K562 (cell line): Measurements from ENCODE around the gene UBR3. TPM values are rescaled to one million over a fixed set of nuclear protein-coding genes. Genes with fewer than 3 reads are reported as not detected.

Experiments
- CEBPB ChIP-seq: fragments of 450-650 bp; IDR thresholded peaks from 2 replicates; pipeline ENCODE4 v1.6.1; 2016; ENCODE audit warnings: missing genetic modification characterization, missing compliant biosample characterization
- CEBPG ChIP-seq, 3 experiments: fragments of 200-800 bp in 1 of 3; sonication (Bioruptor generic) in 1 of 3; sonication (generic) in 1 of 3; formaldehyde crosslinking in 1 of 3; IDR thresholded peaks in 2 of 3; conservative IDR thresholded peaks in 1 of 3; 2 replicates each; pipeline versions ENCODE4 v1.6.1 to v1.8.0; 2016 to 2022; ENCODE audit warnings: missing compliant biosample characterization in 2 of 3, missing genetic modification characterization in 2 of 3, mild to moderate bottlenecking in 1 of 3, missing genetic modification reagents in 1 of 3
- CREB1 ChIP-seq, 2 experiments: sonication (generic) in 1 of 2; formaldehyde crosslinking in 1 of 2; IDR thresholded peaks; 2 replicates each; pipeline versions ENCODE4 v1.6.1 to v1.8.0; 2012 to 2022; ENCODE audit warnings: inconsistent platforms in 1 of 2, mild to moderate bottlenecking in 1 of 2, missing genetic modification reagents in 1 of 2, moderate library complexity in 1 of 2
- EGR1 ChIP-seq: fragments of 450-650 bp; conservative IDR thresholded peaks from 2 replicates; pipeline ENCODE4 v1.6.1; 2017; ENCODE audit warnings: mild to moderate bottlenecking
- FOXK2 ChIP-seq, 2 experiments: fragments of 450-650 bp; IDR thresholded peaks in 1 of 2; conservative IDR thresholded peaks in 1 of 2; 2 replicates each; pipeline ENCODE4 v1.6.1; 2016; ENCODE audit warnings: low read depth in 2 of 2, mild to moderate bottlenecking in 1 of 2
- GABPB2 ChIP-seq: fragments of 250-450 bp; sonication (Bioruptor Pico); conservative IDR thresholded peaks from 2 replicates; pipeline ENCODE4 v1.5.1; 2021; ENCODE audit warnings: mild to moderate bottlenecking
- JUN ChIP-seq, 2 experiments: sonication (generic) in 1 of 2; formaldehyde crosslinking in 1 of 2; IDR thresholded peaks; 2 replicates each; pipeline versions ENCODE4 v1.6.1 to v1.8.0; 2012 to 2022; ENCODE audit warnings: borderline replicate concordance in 2 of 2, mild to moderate bottlenecking in 2 of 2, improper control_type of control experiment in 1 of 2, low read depth in 1 of 2, low read length in 1 of 2, missing genetic modification reagents in 1 of 2
- LARP7 ChIP-seq: fragments of 450-650 bp; IDR thresholded peaks from 2 replicates; pipeline ENCODE4 v1.6.1; 2016
- MBD1 ChIP-seq: fragments of 250-450 bp; sonication (Bioruptor Pico); IDR thresholded peaks from 2 replicates; pipeline ENCODE4 v1.8.0; 2022; ENCODE audit warnings: inconsistent platforms
- MYBL2 ChIP-seq, 2 experiments: fragments of 450-650 bp in 1 of 2; sonication (generic) in 1 of 2; formaldehyde crosslinking in 1 of 2; IDR thresholded peaks; 2 replicates each; pipeline versions ENCODE4 v1.6.1 to v1.8.1; 2017 to 2022; ENCODE audit warnings: borderline replicate concordance in 1 of 2, inconsistent platforms in 1 of 2, low read depth in 1 of 2, mild to moderate bottlenecking in 1 of 2, missing genetic modification reagents in 1 of 2, moderate library complexity in 1 of 2
- NFIC ChIP-seq: fragments of 450-650 bp; IDR thresholded peaks from 2 replicates; pipeline ENCODE4 v1.6.1; 2017; ENCODE audit warnings: mild to moderate bottlenecking, inconsistent platforms
- NFRKB ChIP-seq: fragments of 450-650 bp; IDR thresholded peaks from 2 replicates; pipeline ENCODE4 v1.6.1; 2016; ENCODE audit warnings: low read depth
- PKNOX1 ChIP-seq: fragments of 450-650 bp; IDR thresholded peaks from 2 replicates; pipeline ENCODE4 v1.6.1; 2016
- POLR2B ChIP-seq: fragments of 450-650 bp; IDR thresholded peaks from 2 replicates; pipeline ENCODE4 v1.6.1; 2018; ENCODE audit warnings: low read depth; ENCODE audit not compliant: partially characterized antibody
- SAFB2 ChIP-seq: fragments of 200-400 bp; formaldehyde crosslinking; IDR thresholded peaks from 2 replicates; pipeline ENCODE4 v1.6.1; 2018; ENCODE audit warnings: borderline replicate concordance, low read length, low read depth, moderate library complexity; ENCODE audit not compliant: severe bottlenecking
- ZNF518B ChIP-seq: fragments of 250-450 bp; sonication (Bioruptor Pico); IDR thresholded peaks from 2 replicates; pipeline ENCODE4 v1.5.0; 2021; ENCODE audit warnings: mild to moderate bottlenecking, moderate library complexity
- ZNF740 ChIP-seq, 3 experiments: fragments of 200-800 bp in 1 of 3; sonication (Bioruptor generic) in 1 of 3; sonication (generic) in 1 of 3; formaldehyde crosslinking in 1 of 3; IDR thresholded peaks; 2 replicates each; pipeline versions ENCODE4 v1.6.1 to v1.8.0; 2016 to 2022; ENCODE audit warnings: mild to moderate bottlenecking in 2 of 3, missing compliant biosample characterization in 2 of 3, missing genetic modification characterization in 2 of 3, missing genetic modification reagents in 1 of 3
- ZNF785 ChIP-seq: fragments of 250-450 bp; sonication (Bioruptor Pico); IDR thresholded peaks from 2 replicates; pipeline ENCODE4 v1.4.0; 2020; ENCODE audit warnings: mild to moderate bottlenecking
- polyA plus RNA-seq, 8 experiments: library from polyadenylated mRNA; depleted of rRNA in 4 of 8; stranded (reverse) in 5 of 8; unstranded in 3 of 8; fragments of >200 nt; fragmentation: Nextera tagmentation in 2 of 8; fragmentation: Illumina TruSeq in 1 of 8; extraction: Ambion mirVana in 2 of 8; extraction: Trizol in 1 of 8; gene quantifications; 2 replicates each; pipeline versions ENCODE4 v1.2.1 to v1.2.3, GENCODE V29; 2011 to 2014; ENCODE audit warnings: inconsistent platforms in 1 of 8, missing spikeins in 1 of 8
- total RNA-seq, 7 experiments: library from RNA; depleted of rRNA in 6 of 7; stranded (reverse); fragments of >200 nt in 6 of 7; fragmentation: Illumina TruSeq in 2 of 7; extraction: Trizol in 2 of 7; gene quantifications; 2 replicates each; pipeline versions ENCODE4 v1.2.1 to v1.2.3, GENCODE V29; 2011 to 2021; ENCODE audit warnings: low replicate concordance in 1 of 7

The UBR3 gene
- total and polyA plus RNA-seq, 9 of the 15 experiments (the other 6 are each of a cell fraction or from before 2014, with no cell fraction given), result 14.4 to 63.5 (median 40.4) TPM

- TF ChIP-seq POLR2B, result no peak
- TF ChIP-seq CEBPG (CRISPR knock-in tag; IDR thresholded peaks at IDR 0.05), result no peak
- TF ChIP-seq CEBPG (tag; conservative IDR thresholded peaks at IDR 0.05 in 1 of 2, IDR thresholded peaks at IDR 0.05 in 1 of 2), result peak; percentile 32 to 40; a peak in 1 of 4 replicates
- no peak for TF ChIP-seq NFRKB
- peak; percentile 87 for TF ChIP-seq NFIC
- no peak for TF ChIP-seq LARP7
- TF ChIP-seq CEBPB (tag), result peak; percentile 69
- 0 out of 2 replicates have a peak, but pooled peaks have one; percentile 37 for TF ChIP-seq MYBL2 (IDR thresholded peaks at IDR 0.05; ENCODE audit: low read depth)
- TF ChIP-seq MYBL2 (CRISPR knock-in tag; IDR thresholded peaks at IDR 0.05; ENCODE audit: borderline replicate concordance), result no peak
- peak; percentile 57; the same call in 1 of the 2 replicates for TF ChIP-seq PKNOX1
- no peak for TF ChIP-seq MBD1
- TF ChIP-seq FOXK2 (conservative IDR thresholded peaks at IDR 0.05 in 1 of 2, IDR thresholded peaks at IDR 0.05 in 1 of 2; ENCODE audit: low read depth in 2 of 2), result peak in 1 of 2 experiments; percentile 20; a peak in 1 of 4 replicates
- TF ChIP-seq ZNF740 (CRISPR knock-in tag; IDR thresholded peaks at IDR 0.05), result no peak
- TF ChIP-seq ZNF740 (tag; IDR thresholded peaks at IDR 0.05), result no peak
- no peak for TF ChIP-seq EGR1
- no peak for TF ChIP-seq SAFB2
- 0 out of 2 replicates have a peak, but pooled peaks have one; percentile 15 for TF ChIP-seq CREB1 (IDR thresholded peaks at IDR 0.05)
- no peak for TF ChIP-seq CREB1 (CRISPR knock-in tag; IDR thresholded peaks at IDR 0.05)
- no peak for TF ChIP-seq JUN (IDR thresholded peaks at IDR 0.05; ENCODE audit: borderline replicate concordance, low read depth, low read length)
- TF ChIP-seq JUN (CRISPR knock-in tag; IDR thresholded peaks at IDR 0.05; ENCODE audit: borderline replicate concordance), result no peak
- TF ChIP-seq ZNF785 (CRISPR knock-in tag), result no peak
- TF ChIP-seq ZNF518B (CRISPR knock-in tag), result no peak
- no peak for TF ChIP-seq GABPB2 (CRISPR knock-in tag)
Observed at GRCh38 chr2:169891593-169892298, 64.5 kb downstream of the UBR3 start (continued).
